ENCODE data around the gene LRCH4.

The LRCH4 gene, protein sequence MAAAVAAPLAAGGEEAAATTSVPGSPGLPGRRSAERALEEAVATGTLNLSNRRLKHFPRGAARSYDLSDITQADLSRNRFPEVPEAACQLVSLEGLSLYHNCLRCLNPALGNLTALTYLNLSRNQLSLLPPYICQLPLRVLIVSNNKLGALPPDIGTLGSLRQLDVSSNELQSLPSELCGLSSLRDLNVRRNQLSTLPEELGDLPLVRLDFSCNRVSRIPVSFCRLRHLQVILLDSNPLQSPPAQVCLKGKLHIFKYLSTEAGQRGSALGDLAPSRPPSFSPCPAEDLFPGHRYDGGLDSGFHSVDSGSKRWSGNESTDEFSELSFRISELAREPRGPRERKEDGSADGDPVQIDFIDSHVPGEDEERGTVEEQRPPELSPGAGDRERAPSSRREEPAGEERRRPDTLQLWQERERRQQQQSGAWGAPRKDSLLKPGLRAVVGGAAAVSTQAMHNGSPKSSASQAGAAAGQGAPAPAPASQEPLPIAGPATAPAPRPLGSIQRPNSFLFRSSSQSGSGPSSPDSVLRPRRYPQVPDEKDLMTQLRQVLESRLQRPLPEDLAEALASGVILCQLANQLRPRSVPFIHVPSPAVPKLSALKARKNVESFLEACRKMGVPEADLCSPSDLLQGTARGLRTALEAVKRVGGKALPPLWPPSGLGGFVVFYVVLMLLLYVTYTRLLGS

DNA sequence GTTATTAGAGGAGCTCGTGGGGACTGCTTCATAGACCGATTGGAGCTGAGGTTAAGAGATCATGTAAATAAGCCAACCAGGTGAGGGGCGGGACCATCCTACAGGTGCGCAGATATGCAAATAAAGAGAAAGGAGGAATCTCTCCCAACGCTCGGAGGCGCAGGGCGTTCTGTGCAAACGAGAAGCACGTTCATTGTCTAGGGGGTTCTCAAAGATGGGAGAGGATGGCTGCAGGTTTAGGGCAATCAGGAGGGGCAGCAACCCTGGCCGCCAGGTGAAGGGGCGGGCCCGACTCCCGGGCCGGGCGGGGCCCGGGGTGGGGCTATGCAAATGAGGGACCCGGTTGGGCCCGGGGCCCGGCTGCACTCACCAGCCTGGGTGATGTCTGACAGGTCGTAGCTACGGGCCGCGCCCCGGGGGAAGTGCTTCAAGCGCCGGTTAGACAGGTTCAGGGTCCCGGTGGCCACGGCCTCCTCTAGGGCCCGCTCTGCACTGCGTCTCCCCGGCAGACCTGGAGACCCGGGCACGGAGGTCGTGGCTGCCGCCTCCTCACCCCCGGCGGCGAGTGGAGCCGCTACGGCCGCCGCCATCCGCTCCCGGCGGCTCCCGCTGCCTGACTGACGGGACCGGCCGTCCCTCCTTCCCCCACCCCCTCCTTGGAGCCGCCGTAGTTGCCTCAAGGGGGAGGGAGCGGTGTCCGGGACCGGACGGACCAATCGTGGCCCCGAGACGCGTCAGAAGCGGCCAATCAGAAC is at the start of gene LRCH4:
LRCH4 (minus strand) TSS at position 619 of the 755 bp plus-strand sequence; CDS start at position 590, 29 bp downstream.
- peak; percentile 63 for DNase-seq

DNA sequence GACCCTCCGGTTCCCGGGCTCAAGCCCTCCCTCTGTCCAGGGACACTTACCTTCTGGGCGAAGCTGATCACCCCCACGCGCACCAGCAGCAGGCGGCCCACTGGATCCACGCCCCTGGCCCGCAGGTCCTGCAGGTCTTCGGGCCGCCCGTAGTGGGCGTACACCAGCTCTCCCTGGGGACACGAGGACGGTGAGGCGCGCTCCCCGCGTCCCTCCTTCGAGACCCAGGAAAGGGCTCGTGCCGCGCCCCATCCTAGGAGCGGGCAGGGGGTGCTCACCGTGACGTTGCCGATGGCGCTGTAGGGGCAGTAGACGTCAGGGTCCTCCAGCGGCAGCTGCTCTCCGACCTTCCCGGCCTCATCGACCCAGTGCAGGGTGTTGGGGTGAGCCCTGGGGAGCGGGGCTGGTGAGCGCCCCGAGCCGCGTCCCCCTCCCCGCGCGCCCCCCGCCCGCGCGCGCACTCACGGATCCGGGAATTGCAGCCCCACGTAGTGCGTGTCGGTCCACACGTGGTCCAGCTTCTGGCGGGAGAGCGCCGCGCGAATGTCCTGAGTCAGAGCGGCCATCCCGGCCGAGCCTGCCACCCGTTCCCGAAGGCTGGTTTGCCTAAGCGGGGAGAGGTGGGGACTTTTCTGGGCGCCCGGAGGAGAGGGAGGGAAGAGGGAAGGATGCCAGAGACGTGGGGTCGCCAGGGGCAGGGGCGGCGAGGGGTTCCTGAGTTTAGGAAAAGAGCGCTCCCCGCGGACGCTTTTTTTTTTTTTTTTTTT is 47.2 kb upstream of the LRCH4 start:
- peak; percentile 59 for DNase-seq

DNA sequence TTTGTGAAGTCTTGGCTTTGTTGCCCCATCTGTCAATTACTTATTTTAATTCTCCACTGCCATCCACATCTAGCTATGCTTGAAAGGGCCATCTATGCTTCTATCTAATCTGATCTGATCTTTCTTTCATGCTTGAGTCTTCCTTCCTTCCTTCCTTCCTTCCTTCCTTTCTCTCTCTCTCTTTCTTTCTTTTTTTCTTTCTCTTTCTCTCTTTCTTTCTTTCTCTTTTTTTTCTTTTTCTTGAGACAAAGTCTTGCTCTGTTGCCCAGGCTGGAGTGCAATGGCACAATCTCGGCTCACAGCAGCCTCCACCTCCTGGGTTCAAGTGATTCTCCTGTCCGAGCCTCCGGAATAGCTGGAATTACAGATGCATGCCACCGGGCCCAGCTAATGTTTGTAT is 44.1 kb upstream of the LRCH4 start:
- DNase-seq = no peak

DNA sequence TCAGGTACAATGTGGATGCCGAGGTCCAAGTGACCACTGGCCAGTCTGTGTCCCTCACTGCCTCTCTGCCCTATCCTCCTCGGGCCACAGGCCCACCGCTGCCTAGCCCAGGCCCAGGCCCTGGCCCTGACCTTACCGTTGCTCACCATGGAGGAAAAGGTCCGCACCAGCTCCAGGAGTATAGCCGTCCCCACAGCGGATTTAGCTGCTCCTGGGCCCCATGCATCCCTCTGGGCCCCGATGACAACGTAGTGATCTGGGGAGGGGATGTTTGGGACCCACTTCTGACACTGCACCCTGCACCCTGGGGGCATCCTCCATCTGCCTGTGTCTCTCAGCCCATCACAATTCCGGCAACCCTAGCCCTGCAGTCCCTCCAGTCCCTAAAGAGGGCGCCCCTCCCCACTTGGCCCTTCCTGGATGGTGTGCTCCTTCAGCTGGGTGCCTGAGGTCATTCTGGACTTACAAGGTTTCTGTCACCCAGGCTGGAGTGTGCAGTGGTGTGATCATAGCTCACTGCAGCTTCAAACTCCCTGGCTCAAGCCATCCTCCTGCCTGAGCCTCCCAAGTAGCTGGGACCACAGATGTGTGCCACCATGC is 43.3 kb upstream of the LRCH4 start:
- no peak for DNase-seq

DNA sequence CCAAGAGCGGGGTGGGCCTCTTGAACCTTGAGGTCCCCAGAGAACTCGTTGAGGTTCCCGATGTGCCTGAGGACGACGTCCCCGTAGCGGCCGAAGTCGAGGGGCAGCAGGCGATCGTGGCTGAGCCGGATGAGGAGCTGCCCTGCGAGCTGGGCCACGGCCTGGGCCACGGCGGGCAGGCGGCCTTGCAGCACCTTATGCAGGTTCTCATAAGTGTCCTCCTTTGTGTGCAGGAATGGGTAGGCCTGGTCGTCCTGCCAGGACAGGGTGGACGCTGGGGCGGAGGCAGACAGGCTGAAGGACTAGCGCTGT is 41.3 kb upstream of the LRCH4 start:
- DNase-seq = no peak

DNA sequence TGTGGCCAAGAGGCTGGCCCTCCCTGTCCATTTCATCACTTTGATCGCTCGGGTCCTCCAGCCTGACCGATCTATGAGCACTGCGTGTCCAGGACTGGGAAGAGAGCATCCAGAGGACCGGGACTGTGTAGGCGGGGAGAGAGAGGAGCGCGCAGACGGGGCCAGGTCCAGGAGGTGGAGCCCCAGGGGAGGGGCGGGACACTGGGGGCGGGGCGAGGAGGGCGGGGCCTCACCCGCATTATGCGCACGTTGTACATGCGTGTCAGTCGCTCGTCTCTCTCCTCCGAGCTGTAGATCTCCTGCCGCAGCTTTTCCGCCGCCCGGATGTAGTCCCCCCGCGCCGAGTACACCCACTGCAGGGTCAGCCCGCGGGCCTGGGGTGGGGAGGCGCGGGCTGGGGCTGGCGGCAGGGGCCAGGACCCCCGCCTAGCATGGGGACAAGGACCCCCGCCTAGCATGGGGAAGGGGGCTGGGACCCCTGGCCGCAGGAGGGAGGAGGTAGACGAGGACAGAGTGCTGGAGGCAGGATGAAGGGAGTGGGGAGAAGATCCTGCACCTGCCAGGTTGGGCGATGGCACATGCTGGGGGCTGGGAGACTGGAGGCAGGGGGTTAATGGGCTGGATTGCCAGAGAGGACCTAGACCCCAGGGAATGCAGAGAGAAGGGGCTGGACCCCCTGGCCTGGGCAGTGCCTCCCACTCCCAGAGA is 40.8 kb upstream of the LRCH4 start:
- peak; percentile 80 for DNase-seq

DNA sequence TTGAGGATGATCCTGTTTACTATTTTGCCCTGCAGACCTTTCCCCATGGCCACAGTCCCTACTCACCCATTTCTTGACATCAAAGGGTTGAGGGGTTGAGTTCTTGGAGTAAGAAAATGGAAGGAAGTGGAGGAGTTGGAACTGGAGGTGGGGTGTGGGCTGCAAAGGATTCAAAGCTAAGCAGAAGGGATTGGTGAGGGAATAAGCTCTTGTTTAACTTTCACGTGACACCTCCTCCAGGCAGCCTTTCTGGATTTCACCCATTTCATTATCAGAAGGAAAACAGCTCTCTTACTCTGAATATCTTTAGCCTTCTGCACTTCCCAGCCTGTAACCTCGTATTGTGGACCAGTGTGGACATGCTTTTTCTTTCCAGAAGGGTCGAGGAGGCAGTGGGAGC is 40.1 kb upstream of the LRCH4 start:
- no peak for DNase-seq

DNA sequence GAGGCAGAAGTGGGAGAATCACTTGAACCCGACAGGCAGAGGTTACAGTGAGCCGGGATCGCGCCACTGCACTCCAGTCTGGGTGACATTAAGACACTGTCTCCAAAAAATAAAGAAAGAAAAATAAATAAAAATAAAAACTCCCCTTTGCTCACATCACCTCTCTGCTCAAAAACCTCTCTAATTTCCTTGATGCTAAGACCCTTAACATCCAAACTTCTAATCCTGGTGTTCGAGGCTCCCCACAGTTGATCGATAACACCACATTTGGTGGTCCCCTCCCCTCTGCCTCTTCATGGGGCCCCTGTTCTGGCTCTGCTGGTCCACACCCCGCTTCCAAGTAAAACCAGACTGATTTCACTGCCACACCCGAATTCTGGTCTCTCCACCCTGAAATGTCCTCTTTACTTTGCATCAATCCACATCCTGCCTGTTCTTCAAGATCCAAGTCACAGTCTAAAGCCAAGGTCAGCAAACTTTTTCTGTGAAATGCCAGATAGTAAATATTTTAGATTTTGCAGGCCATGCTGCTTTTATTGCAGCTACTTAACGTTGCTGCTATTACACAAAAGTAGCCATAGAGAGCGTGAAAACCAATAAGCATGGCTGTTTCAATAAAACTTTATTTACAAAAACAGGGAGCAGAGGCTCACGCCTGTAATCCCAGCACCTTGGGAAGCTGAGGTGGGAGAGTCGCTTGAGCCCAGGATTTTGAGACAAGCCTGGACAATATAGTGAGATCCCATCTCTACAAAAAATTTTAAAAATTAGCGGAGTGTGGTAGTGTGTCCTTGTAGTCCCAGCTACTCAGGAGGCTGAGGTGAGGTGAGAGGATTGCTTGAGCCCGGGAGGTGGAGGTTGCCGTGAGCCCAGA is 38.3 kb upstream of the LRCH4 start:
- DNase-seq = no peak

DNA sequence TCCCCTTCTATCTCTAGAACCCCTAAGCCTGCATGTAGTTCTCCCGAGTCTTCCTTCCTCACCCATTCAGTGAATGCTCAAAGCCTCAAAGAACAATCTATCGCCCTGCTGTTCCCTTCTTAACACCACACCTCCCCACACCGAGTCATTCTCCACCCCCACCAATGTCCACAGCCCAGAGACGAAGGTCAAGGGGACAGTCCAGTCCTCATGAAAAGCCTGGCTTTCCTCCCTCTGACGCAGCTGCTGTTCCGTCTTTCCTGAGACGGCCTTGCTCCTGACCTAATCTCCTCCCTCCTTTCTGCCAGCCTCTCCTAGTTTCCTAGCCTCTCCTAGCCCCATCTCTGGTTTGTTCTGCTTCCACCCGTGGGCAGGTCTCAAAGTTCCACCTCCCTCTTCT is 35.6 kb upstream of the LRCH4 start:
- no peak for DNase-seq

DNA sequence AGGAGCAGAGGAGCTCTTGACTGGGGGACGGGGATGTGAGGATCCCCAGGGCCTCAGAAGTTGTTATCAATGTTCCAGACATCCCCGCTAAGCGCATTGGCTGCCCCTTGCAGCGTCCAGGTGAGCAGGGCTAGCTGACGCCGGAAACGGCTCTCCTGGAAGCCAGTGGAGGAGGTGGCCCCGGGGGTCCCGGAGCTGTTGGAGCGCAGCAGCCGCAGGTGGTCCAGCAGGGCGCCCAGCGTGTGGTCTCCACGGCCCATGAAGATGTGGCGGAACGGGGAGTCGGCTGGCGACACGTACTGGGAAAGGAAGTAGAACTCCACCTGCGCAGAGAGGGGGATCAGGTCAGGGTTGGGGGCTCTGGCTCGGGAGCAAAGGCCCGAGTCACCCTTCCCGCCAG is 34.9 kb upstream of the LRCH4 start:
- no peak for DNase-seq

DNA sequence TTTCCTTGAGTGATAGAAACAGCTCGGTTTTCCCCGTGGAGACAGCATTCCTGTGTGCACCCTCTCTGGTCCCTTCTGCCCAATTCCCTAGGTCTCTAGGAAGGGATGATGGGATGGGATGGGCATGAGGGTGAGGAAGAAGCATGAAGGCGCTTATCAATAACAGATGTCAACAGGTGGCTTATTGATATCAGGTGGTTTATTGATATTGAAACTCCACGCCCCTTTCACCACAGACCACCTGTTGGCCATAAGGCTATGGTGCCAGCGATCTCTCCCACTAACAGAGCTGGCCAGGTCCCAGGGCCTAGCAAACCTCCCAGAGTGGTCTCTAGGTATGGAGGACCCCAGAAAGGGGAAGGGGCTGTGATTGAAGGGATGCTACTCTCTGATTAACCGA is 34.3 kb upstream of the LRCH4 start:
- DNase-seq = no peak

DNA sequence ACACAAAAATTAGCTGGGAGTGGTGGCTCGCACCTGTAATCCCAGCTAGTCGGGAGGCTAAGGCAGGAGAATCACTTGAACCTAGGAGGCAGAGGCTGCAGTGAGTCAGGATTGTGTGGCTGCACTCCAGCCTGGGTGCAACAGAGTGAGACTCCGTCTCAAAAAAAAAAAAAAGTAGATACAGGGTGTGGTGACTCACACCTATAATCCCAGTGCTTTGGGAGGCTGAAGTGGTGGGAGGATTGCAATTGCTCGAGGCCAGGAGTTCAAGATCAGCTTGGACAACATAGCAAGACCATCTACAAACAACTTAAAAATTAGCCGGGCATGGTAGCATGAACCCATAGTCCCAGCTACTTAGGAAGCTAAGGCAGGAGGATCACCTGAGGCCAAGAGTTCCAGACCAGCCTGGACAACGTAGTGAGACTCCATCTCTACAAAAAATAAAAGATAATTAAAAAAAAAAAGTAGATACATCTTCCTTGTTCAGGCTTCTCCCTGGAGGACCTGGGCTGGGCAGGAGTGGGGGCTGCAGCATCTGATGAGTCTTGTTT is 28.5 kb upstream of the LRCH4 start:
- DNase-seq = no peak

DNA sequence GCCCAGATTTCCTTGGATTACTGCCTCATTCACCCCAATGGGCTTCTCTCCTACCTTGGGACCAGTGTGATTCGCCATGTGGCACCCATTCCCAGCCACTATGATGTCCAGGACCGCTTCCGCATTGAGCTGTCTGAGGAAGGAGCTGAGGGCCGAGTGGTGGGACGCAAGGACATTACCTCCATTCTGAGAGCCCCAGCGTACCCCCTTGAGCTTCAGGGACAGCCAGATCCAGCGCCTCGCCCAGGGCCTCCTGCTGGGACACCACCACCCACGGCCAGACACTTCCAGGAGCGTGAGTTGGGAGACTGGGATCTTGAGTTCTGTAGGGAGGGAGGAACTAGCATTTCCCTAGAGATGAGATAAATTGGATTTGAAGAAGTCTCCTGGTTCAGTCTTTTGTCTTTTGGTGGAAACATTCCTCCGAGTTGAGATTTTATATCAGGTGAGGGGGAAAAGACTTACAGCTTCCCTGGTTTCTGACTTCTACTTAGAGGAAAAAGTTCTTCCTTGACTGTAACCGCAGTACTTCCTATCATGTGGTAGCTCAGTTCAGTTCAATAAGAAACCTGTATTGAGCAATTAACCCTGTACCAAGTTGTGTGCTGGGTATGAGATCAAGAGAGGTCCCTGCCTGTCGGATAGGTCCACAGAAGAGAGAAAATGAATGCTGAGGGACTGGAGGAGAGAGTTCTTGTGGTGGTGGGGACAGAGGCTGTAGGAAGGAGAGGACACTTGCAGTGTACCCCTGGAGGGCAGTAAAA is 27.7 kb upstream of the LRCH4 start:
- DNase-seq = no peak

DNA sequence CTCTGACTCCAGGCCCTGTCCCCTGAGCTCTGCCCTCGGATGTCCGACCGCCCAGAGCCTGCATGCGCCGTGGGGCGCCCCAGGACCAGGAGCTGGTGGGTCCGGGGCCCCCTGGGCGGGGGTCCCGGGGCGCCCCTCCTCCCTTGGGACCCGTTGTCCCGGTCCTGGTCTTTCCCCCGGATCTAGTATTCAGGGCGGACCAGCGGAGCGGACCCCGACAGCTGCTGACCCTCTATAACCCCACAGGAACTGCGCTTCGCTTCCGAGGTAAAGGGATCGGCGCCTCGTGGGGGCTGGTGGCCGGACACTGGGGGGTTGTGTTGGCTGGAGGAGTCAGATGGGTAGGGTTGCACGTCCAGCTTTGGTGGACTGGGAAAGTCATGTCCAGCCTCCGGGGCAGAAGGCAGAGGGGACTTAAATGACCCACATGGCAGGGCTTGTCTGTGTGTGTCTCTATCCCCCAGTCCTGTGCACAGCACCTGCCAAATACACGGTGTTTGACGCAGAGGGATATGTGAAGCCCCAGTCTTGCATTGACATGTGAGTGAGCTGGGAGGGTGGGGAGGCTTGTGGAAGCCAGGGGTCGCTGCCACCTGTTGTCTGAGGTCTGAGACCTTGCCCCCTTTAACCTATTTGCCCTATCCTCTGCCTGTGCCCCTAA is 26.9 kb upstream of the LRCH4 start:
- no peak for DNase-seq

DNA sequence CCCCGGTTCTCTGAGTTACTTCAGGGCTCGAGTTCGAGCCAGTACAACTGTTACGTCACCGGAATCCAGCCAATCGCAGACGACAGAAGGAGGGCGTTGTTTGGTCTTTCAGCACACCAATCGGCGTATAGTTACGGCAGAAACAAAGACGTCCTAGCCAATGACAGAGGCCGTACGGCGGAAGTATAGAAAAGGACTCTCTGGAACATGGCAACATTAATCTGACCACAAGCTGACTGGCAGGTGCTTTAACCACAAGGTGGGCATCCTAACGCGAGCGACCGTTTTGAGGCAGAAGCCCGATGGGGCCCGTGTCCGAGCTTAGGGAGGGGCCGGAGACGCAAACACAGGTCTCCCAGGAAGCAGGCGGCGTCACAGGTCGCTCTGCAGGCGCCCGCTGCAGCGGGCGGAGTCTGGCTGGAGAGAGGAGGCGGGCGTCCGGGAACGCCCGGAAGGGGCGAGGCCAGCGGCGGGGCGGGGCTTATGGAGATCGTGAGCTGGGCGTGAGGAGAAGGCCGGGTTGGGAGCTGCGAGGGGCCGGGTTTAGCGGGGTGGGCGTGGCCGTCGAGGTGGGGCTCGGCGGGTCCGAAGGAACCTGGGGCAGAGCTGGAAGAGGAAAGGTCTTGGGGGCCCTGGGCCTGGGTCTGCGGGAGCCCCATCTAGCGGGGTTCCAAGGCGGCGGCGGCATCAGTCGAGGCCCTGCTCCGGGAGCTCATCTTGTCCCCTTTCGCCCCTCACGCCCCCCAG is 26.2 kb upstream of the LRCH4 start, which contains the start of gene MOSPD3:
MOSPD3 (plus strand) TSS at position 558 of the 747 bp plus-strand sequence. CDS start 252 bp downstream, outside the sequence.
- peak; percentile 99 for DNase-seq

DNA sequence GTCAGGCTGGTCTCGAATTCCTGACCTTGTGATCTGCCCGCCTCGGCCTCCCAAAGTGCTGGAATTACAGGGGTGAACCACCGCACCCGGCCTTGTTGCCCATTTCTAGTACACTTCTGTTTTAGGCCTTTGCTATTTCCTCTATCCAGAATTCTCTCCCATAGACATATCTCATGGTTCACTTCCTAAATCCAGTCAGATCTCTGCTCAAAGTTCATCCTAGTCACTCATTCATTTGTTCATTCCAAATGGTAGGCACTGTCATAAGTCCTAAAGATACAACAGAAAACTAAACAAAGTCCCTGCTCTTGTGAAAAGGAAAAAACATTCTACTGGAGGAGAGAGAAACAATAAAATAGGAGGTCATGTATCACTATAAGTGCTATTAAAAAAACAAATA is 24.0 kb upstream of the LRCH4 start:
- DNase-seq = no peak

DNA sequence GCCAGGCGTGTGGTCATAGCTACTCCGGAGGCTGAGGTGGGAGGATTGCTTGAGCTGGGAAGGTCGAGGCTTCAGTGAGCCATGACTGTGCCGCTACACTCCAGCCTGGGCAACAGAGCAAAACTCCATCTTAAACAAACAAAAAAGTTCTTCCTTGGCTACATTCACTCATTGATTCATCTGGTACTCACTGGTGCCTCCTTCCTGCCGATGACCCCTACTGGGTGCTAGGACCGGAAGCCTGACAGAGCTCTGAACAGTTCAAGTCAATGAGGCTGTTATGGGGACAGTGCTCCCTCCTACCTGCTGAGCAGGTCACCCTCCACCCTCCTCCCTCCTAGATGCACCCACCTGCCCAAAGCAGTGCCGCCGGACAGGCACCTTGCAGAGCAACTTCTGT is 21.2 kb upstream of the LRCH4 start:
- no peak for DNase-seq

DNA sequence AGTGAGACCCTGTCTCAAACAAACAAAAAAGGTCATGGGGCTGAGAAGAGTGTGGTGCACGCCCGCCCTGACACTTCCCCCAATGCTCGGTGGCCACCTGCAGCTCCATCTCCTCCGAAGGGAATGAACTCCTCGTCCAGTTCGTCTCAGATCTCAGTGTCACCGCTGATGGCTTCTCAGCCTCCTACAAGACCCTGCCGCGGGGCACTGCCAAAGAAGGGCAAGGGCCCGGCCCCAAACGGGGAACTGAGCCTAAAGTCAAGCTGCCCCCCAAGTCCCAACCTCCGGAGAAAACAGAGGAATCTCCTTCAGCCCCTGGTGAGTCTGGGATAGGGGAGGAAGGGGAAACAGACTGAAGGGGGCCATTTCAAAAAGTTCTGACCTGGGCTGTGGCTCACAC is 20.4 kb upstream of the LRCH4 start:
- DNase-seq = no peak

Measured in NCI-H345 (cell line).